Lung (tissue), 12 donors: ENCODE measurements around the gene CFAP298. TPM values are rescaled to one million over a fixed set of nuclear protein-coding genes. Genes with fewer than 3 reads are reported as not detected.

Source experiments
- ATAC-seq: fragments of 200-7000 bp; cut with Tn5 transposase; one replicate; pipeline ENCODE4 v1.9.1; 2020; ENCODE audit warnings: moderate number of reproducible peaks; ENCODE audit not compliant: insufficient read depth, low FRiP score
- DNase-seq, 3 donors: peaks; one replicate each; pipeline ENCODE4 v3.0.0-alpha.2; 2013 to 2017
- H3K27ac ChIP-seq, 2 donors: one replicate each; pipeline ENCODE4 v1.5.1; 2013; ENCODE audit warnings: mild to moderate bottlenecking in 2 of 2, moderate library complexity in 2 of 2, control low read depth in 1 of 2, inconsistent platforms in 1 of 2, low read depth in 1 of 2, low read length in 1 of 2
- H3K27me3 ChIP-seq, 3 donors: one replicate each; pipeline ENCODE4 v1.5.1; 2013; ENCODE audit warnings: low read length in 2 of 3; ENCODE audit not compliant: control insufficient read depth in 3 of 3, insufficient read depth in 3 of 3
- H3K36me3 ChIP-seq, 4 donors: one replicate each; pipeline ENCODE4 v1.5.1; 2013; ENCODE audit warnings: low read length in 4 of 4, mild to moderate bottlenecking in 1 of 4, moderate library complexity in 1 of 4; ENCODE audit not compliant: control insufficient read depth in 4 of 4, insufficient read depth in 4 of 4
- H3K4me1 ChIP-seq, 5 donors: one replicate each; pipeline ENCODE4 v1.5.1; 2013; ENCODE audit warnings: low read length in 5 of 5, mild to moderate bottlenecking in 2 of 5, moderate library complexity in 1 of 5; ENCODE audit not compliant: control insufficient read depth in 5 of 5, insufficient read depth in 5 of 5
- H3K4me3 ChIP-seq: one replicate; pipeline ENCODE4 v1.5.1; 2013; ENCODE audit warnings: mild to moderate bottlenecking, control low read depth, moderate library complexity
- H3K9ac ChIP-seq, 2 donors: one replicate each; pipeline ENCODE4 v1.5.1; 2013; ENCODE audit warnings: low read length in 2 of 2, control low read depth in 1 of 2; ENCODE audit not compliant: insufficient read depth in 1 of 2
- H3K9me3 ChIP-seq, 4 donors: one replicate each; pipeline ENCODE4 v1.5.1; 2013; ENCODE audit warnings: low read length in 3 of 4, mild to moderate bottlenecking in 1 of 4, moderate library complexity in 1 of 4; ENCODE audit not compliant: control insufficient read depth in 4 of 4, insufficient read depth in 3 of 4
- WGBS, 2 donors: extraction: QIAGEN DNeasy Blood & Tissue Kit; methylation state at CpG; one replicate each; pipeline ENCODE4 v1.1.7; 2013; 5-methylcytosine and 5-hydroxymethylcytosine counted together
- polyA plus RNA-seq, 2 donors: library from polyadenylated mRNA; stranded (reverse); fragments of 200-250 nt; gene quantifications; one replicate each; pipeline ENCODE4 v1.2.1, GENCODE V29; 2013
- total RNA-seq, 2 donors: library from RNA; depleted of rRNA in 1 of 2; stranded (reverse); fragments of >200 nt in 1 of 2; gene quantifications; one replicate each; pipeline ENCODE4 v1.2.1, GENCODE V29; 2014 to 2021
- TF ChIP-seq, protein P1 (sequence below): IDR thresholded peaks from 2 replicates; pipeline ENCODE4 v1.5.1; 2012; ENCODE audit warnings: mild to moderate bottlenecking; ENCODE audit errors: control extremely low read depth, extremely low read depth
- donor health status: control.
- donor health status: control.
- donor health status: Bipolar disorder and iron deficiency.
- donor health status: healthy.
- donor health status: DM: yes; HTN: yes; CAD: no.

Gene CFAP298
- total and polyA plus RNA-seq, 4 donors: 27.6 to 61.2 (median 50.5) TPM

DNA sequence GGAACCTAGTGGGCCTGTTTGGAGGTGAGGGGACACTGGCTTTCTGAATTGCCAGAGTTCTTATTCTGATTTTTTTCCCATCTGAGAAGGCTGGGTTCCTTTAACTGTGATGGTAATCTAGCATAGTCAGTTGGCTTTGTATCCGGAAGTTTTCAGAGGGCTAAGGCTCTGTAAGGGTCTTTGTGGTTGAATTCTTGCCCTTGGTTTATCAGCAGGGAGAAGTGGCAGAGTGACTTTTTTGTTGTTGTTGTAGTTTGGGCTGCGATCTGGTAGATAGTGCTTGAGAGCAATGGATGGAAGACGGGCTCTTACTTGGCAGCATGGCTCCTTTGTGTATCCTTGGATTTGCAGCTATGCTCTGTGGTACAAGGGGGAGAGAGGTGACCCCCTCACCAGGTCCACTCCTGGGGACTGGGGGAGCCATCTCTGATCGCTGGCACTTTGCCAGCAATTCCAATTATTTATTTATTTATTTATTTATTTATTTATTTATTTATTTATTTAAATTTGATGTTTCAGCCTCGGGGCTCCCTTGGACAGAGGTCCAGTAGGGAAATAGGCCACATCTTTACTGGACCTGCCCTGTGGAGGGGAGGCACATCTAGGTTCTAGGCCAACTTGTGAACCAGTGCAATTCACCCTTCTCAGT is 45.3 kb downstream of the CFAP298 start:
- WGBS, 2 donors: 91 to 95% methylated on average over 5 of the region's 5 CpGs
- ATAC-seq (no peak), DNase-seq (no peak)
- Histone ChIP-seq H3K36me3 (peaks cover 0 to 2% (median 0%) of the 10 kb centered on the region in 4 donors), H3K4me1 (peaks cover 0 to 9% (median 0%) of the 10 kb centered on the region in 5 donors), H3K9ac (no peak overlapping the region), H3K27me3 (no peaks in the 10 kb centered on the region), H3K27ac (no peak overlapping the region), H3K4me3 (no peak overlapping the region), H3K9me3 (no peaks in the 10 kb centered on the region)
- TF ChIP-seq, protein P1, sequence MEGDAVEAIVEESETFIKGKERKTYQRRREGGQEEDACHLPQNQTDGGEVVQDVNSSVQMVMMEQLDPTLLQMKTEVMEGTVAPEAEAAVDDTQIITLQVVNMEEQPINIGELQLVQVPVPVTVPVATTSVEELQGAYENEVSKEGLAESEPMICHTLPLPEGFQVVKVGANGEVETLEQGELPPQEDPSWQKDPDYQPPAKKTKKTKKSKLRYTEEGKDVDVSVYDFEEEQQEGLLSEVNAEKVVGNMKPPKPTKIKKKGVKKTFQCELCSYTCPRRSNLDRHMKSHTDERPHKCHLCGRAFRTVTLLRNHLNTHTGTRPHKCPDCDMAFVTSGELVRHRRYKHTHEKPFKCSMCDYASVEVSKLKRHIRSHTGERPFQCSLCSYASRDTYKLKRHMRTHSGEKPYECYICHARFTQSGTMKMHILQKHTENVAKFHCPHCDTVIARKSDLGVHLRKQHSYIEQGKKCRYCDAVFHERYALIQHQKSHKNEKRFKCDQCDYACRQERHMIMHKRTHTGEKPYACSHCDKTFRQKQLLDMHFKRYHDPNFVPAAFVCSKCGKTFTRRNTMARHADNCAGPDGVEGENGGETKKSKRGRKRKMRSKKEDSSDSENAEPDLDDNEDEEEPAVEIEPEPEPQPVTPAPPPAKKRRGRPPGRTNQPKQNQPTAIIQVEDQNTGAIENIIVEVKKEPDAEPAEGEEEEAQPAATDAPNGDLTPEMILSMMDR: no peak

DNA sequence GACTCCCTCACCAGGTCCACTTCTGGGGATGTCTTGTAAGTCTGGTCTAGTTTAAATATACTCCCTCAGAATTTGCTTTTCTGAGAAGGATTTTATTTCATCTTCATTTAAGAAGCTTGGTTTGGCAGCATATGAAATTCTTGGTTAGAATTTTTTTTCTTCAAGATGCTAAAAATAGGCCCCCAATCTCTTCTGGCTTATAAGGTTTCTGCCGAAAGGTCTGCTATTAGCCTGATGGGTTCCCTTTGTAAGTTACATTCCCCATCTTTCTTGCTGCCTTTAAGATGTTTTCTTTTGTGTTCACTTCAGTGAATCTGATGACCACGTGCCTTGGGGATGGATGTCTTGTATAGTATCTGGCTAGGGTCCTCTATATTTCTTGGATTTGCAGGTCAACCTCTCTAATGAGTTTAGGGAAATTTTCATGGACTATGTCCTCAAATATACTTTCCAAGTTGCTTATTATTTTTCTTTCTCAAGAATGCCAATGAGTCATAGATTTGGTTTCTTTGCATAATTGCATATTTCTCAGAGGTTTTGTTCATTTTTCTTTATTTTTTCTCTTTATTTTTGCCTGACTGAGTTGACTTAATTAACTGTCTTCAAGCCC is 46.2 kb downstream of the CFAP298 start:
- WGBS, 2 donors: 91 to 95% methylated on average over 2 of the region's 2 CpGs
- TF ChIP-seq, protein P1: no peak
- H3K36me3 ChIP-seq: peaks cover 0 to 2% (median 0%) of the 10 kb centered on the region in 4 donors

DNA sequence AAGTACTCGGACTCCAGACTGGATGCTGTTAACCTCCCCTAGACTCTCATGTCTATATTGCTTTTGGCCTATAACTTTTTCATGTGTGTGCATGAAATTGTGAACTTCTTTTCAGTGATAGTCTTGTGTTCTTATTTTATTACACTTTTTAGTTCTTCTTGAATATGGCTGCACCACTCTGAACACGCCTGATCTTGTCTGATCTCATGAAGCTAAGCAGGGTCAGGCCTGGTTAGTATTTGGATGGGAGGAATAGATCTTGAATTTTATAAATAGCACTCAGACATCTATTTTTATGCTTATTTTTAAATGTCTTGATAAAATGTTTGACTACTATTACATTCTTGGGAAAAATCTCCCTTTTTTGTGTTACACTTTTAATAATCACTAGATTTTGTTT is 49.3 kb downstream of the CFAP298 start:
- H3K27ac ChIP-seq: no peak overlapping the region
- no peak overlapping the region for H3K9ac ChIP-seq
- H3K36me3 ChIP-seq: peaks cover 0 to 2% (median 0%) of the 10 kb centered on the region in 4 donors
- no peaks in the 10 kb centered on the region for H3K9me3 ChIP-seq
- TF ChIP-seq, protein P1: no peak
- ATAC-seq: no peak
- H3K4me3 ChIP-seq: no peak overlapping the region
- no peaks in the 10 kb centered on the region for H3K4me1 ChIP-seq
- no peak for DNase-seq
- WGBS, 2 donors: 92 to 97% methylated on average over 2 of the region's 2 CpGs
- H3K27me3 ChIP-seq: no peaks in the 10 kb centered on the region

More for the DNA sequence above, 46.2 kb downstream of the CFAP298 start:
- Histone ChIP-seq H3K4me3 (no peak overlapping the region), H3K9me3 (no peaks in the 10 kb centered on the region), H3K27ac (no peak overlapping the region), H3K4me1 (peaks cover 0 to 9% (median 0%) of the 10 kb centered on the region in 5 donors), H3K27me3 (no peaks in the 10 kb centered on the region), H3K9ac (no peak overlapping the region)
- DNase-seq: no peak
- no peak for ATAC-seq
